ENCODE data around the gene JPH3. TPM values are rescaled to one million over a fixed set of nuclear protein-coding genes. Genes with fewer than 3 reads are reported as not detected.

Gene JPH3
- total and polyA plus RNA-seq, 12 donors, result 0.06 to 0.79 (median 0.10) TPM; not detected in 6

GRCh38 chr16:87696726-87697125 lies 94.4 kb downstream of the JPH3 start:
- Histone ChIP-seq H3K4me1 (peaks cover 0 to 4% (median 0%) of the 10 kb centered on the region in 9 donors), H3K4me3 (no peak overlapping the region), H3K9me3 (no peaks in the 10 kb centered on the region), H3K27ac (no peak overlapping the region), H3K27me3 (no peaks in the 10 kb centered on the region), H3K36me3 (peaks cover 0 to 32% (median 0%) of the 10 kb centered on the region in 9 donors)
- ATAC-seq, result no peak
- 85 to 90% methylated on average over 18 of the region's 18 CpGs for WGBS, 2 donors
- intact Hi-C loops (cut with DNase I), result no loop called here
- no peak for TF ChIP-seq CTCF (IDR thresholded peaks at IDR 0.05)
- DNase-seq, result no peak

DNA sequence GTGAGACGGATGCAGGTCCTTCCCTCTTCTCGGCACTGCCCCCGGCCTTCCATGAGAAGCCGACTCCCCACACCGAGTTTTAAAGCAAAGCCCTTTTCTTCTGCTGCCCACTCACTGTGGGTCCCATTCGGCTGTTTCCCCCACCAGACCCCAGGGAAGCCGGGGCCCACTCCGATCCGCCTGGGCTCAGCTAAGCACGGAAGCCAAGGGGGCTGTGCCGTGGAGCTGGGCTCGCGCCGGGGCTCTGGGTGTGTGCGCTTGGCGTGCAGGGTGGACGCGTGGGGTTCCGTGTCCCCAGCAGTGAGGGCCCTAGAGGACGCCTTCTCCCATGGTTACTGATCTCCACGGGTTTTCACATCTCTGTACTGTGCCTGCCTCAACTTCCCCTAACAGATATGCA lies 94.9 kb downstream of the JPH3 start:
- no peak for TF ChIP-seq CTCF (IDR thresholded peaks at IDR 0.05)
- DNase-seq (no peak), ATAC-seq (no peak)
- H3K27me3 ChIP-seq, result no peaks in the 10 kb centered on the region
- H3K4me1 ChIP-seq, result peaks cover 0 to 3% (median 0%) of the 10 kb centered on the region in 9 donors
- no peak overlapping the region for H3K4me3 ChIP-seq
- 95 to 96% methylated on average over 21 of the region's 21 CpGs for WGBS, 2 donors
- H3K27ac ChIP-seq, result no peak overlapping the region
- H3K9me3 ChIP-seq, result no peaks in the 10 kb centered on the region
- peaks cover 0 to 33% (median 0%) of the 10 kb centered on the region in 9 donors for H3K36me3 ChIP-seq
- intact Hi-C loops (cut with DNase I), result no loop called here

GRCh38 chr16:87697792-87698191 lies 95.5 kb downstream of the JPH3 start:
- intact Hi-C loops (cut with DNase I), result no loop called here
- H3K4me3 ChIP-seq, result no peak overlapping the region
- peaks cover 0 to 37% (median 0%) of the 10 kb centered on the region in 9 donors for H3K36me3 ChIP-seq
- H3K4me1 ChIP-seq, result peaks cover 0 to 9% (median 0%) of the 10 kb centered on the region in 9 donors
- no peak for DNase-seq
- no peak for ATAC-seq
- no peaks in the 10 kb centered on the region for H3K9me3 ChIP-seq
- TF ChIP-seq CTCF (IDR thresholded peaks at IDR 0.05), result no peak
- 94 to 95% methylated on average over 14 of the region's 14 CpGs for WGBS, 2 donors
- no peak overlapping the region for H3K27ac ChIP-seq
- no peaks in the 10 kb centered on the region for H3K27me3 ChIP-seq

GRCh38 chr16:87698241-87698640 lies 95.9 kb downstream of the JPH3 start:
- peaks cover 0 to 13% (median 0%) of the 10 kb centered on the region in 9 donors for H3K4me1 ChIP-seq
- intact Hi-C loops (cut with DNase I), result no loop called here
- ATAC-seq, result no peak
- H3K9me3 ChIP-seq, result no peaks in the 10 kb centered on the region
- H3K27me3 ChIP-seq, result no peaks in the 10 kb centered on the region
- WGBS, 2 donors, result 92 to 93% methylated on average over 7 of the region's 7 CpGs
- TF ChIP-seq CTCF (IDR thresholded peaks at IDR 0.05), result no peak
- DNase-seq, result no peak
- H3K27ac ChIP-seq, result no peak overlapping the region
- peaks cover 0 to 41% (median 0%) of the 10 kb centered on the region in 9 donors for H3K36me3 ChIP-seq
- H3K4me3 ChIP-seq, result no peak overlapping the region

Measured in heart right ventricle (tissue), 16 donors.